Measurements from ENCODE around the gene COG5. TPM values are rescaled to one million over a fixed set of nuclear protein-coding genes. Genes with fewer than 3 reads are reported as not detected.

The COG5 gene
- total and polyA plus RNA-seq, 10 of the 15 experiments (the other 5 are each of a cell fraction or from before 2014, with no cell fraction given): 5.5 to 27.9 (median 15.6) TPM

- intact Hi-C loops (cut with micrococcal nuclease; ENCODE audit: unreplicated experiment): no loop called here
- no peaks in the 10 kb centered on the region for H3K4me1 ChIP-seq (ENCODE audit: control insufficient read depth, insufficient read depth, low read length)
- FAIRE-seq (no peak), DNase-seq (ENCODE audit: low read depth, low spot score) (no peak), ATAC-seq (no peak)
- 0 out of 4 replicates have a peak, but pooled peaks cover 0 to 3% of the 10 kb centered on the region in 2 experiments for H3K36me3 ChIP-seq (ENCODE audit: control insufficient read depth in 2 of 2, insufficient read depth in 2 of 2, low read length in 1 of 2)
- no peak overlapping the region for H3K27ac ChIP-seq (ENCODE audit: control insufficient read depth, insufficient read depth)
- no peaks in the 10 kb centered on the region for H3K9me3 ChIP-seq (replicated peaks; ENCODE audit: control insufficient read depth, insufficient read depth, low read length)
- H4K20me1 ChIP-seq (ENCODE audit: control insufficient read depth, insufficient read depth): no peaks in the 10 kb centered on the region
- ChIA-PET CTCF (no interaction called here), RAD21 (ENCODE audit: unreplicated experiment) (no interaction called here), POLR2A (no interaction called here), SMC1A (ENCODE audit: uncharacterized antibody, unreplicated experiment) (interaction anchor here (1.3 to 1.4 kb wide), 2 partner anchors 9 to 16 kb away, joined by 4 to 5 read pairs; no protein-coding TSS in a partner anchor)
- TF ChIP-seq BCLAF1 (IDR thresholded peaks at IDR 0.05): no peak
- TF ChIP-seq ZNF24 (IDR thresholded peaks at IDR 0.05): no peak
- no peak for TF ChIP-seq HCFC1 (IDR thresholded peaks at IDR 0.05; ENCODE audit: low read length)
- TF ChIP-seq PKNOX1 (IDR thresholded peaks at IDR 0.05): no peak
- TF ChIP-seq MEF2A (IDR thresholded peaks at IDR 0.05; ENCODE audit: insufficient read depth, low read depth, low read length): no peak
- no peak for TF ChIP-seq POLR2A (IDR thresholded peaks at IDR 0.05; ENCODE audit: low read depth, low read length)
- no peak for TF ChIP-seq E2F4 (IDR thresholded peaks at IDR 0.05; ENCODE audit: low read depth, low read length)
- TF ChIP-seq ESRRA (IDR thresholded peaks at IDR 0.05; ENCODE audit: low read length): no peak
- no peak for TF ChIP-seq CBX5 (IDR thresholded peaks at IDR 0.05; ENCODE audit: low read depth)
- no peak overlapping the region for H2AFZ ChIP-seq (ENCODE audit: control insufficient read depth, low read depth, low read length)
- in situ Hi-C loops (cut with MboI): no loop called here
- no peak overlapping the region for H3K9ac ChIP-seq (ENCODE audit: control insufficient read depth, insufficient read depth, low read length)
- no TSS peak for BruUV-seq (replicated peaks)
- H3K4me2 ChIP-seq (ENCODE audit: control insufficient read depth, insufficient read depth): no peak overlapping the region
- WGBS (ENCODE audit: insufficient coverage, insufficient replicate concordance, low lambda C conversion rate, missing lambda C conversion rate): 98% methylated on average over 2 of the region's 2 CpGs
- no peaks in the 10 kb centered on the region for H3K27me3 ChIP-seq (replicated peaks in 1 of 2; ENCODE audit: control insufficient read depth in 2 of 2, insufficient read depth in 2 of 2, low read length in 1 of 2)
- no peak overlapping the region for H3K4me3 ChIP-seq
- H3K79me2 ChIP-seq (ENCODE audit: control insufficient read depth, insufficient read depth, low read length): peaks cover 17% of the 10 kb centered on the region
Measured at GRCh38 chr7:107559864-107560263, 3.9 kb downstream of the COG5 start.
